K562 (cell line): Measurements from ENCODE around the gene TP73. TPM values are rescaled to one million over a fixed set of nuclear protein-coding genes. Genes with fewer than 3 reads are reported as not detected.

Experiments used
- ARID4B ChIP-seq: sonication (generic); formaldehyde crosslinking; IDR thresholded peaks from 2 replicates; pipeline ENCODE4 v1.8.0; 2022; ENCODE audit warnings: mild to moderate bottlenecking, missing genetic modification reagents
- FOXA3 ChIP-seq, 2 experiments: fragments of 450-650 bp in 1 of 2; sonication (generic) in 1 of 2; formaldehyde crosslinking; IDR thresholded peaks in 1 of 2; conservative IDR thresholded peaks in 1 of 2; 2 replicates each; pipeline versions ENCODE4 v1.4.0 to v1.8.0; 2020 to 2022; ENCODE audit warnings: mild to moderate bottlenecking in 2 of 2, missing genetic modification reagents in 1 of 2
- KLF1 ChIP-seq: fragments of 450-650 bp; IDR thresholded peaks from 2 replicates; pipeline ENCODE4 v1.6.1; 2016; ENCODE audit warnings: missing genetic modification characterization, missing compliant biosample characterization
- SRSF9 ChIP-seq: fragments of 200-400 bp; formaldehyde crosslinking; IDR thresholded peaks from 2 replicates; pipeline ENCODE4 v1.6.1; 2017; ENCODE audit warnings: low read depth, low read length, borderline replicate concordance
- TFAP4 ChIP-seq: sonication (generic); formaldehyde crosslinking; IDR thresholded peaks from 2 replicates; pipeline ENCODE4 v1.8.0; 2022; ENCODE audit warnings: missing genetic modification reagents, mild to moderate bottlenecking, moderate library complexity, borderline replicate concordance
- ZFP36 ChIP-seq: fragments of 150-350 bp; IDR thresholded peaks from 2 replicates; pipeline ENCODE4 v1.6.1; 2018; ENCODE audit warnings: low read length, low read depth; ENCODE audit not compliant: partially characterized antibody
- polyA plus RNA-seq, 8 experiments: library from polyadenylated mRNA; depleted of rRNA in 4 of 8; stranded (reverse) in 5 of 8; unstranded in 3 of 8; fragments of >200 nt; fragmentation: Nextera tagmentation in 2 of 8; fragmentation: Illumina TruSeq in 1 of 8; extraction: Ambion mirVana in 2 of 8; extraction: Trizol in 1 of 8; gene quantifications; 2 replicates each; pipeline versions ENCODE4 v1.2.1 to v1.2.3, GENCODE V29; 2011 to 2014; ENCODE audit warnings: inconsistent platforms in 1 of 8, missing spikeins in 1 of 8
- total RNA-seq, 7 experiments: library from RNA; depleted of rRNA in 6 of 7; stranded (reverse); fragments of >200 nt in 6 of 7; fragmentation: Illumina TruSeq in 2 of 7; extraction: Trizol in 2 of 7; gene quantifications; 2 replicates each; pipeline versions ENCODE4 v1.2.1 to v1.2.3, GENCODE V29; 2011 to 2021; ENCODE audit warnings: low replicate concordance in 1 of 7

TP73 gene
- total and polyA plus RNA-seq, 9 of the 15 experiments (the other 6 are each of a cell fraction or from before 2014, with no cell fraction given): 0.07 to 1.6 (median 0.40) TPM; not detected in 2

- TF ChIP-seq ZFP36 (peak; percentile 65), FOXA3 (CRISPR knock-in tag; conservative IDR thresholded peaks at IDR 0.05 in 1 of 2, IDR thresholded peaks at IDR 0.05 in 1 of 2) (0 out of 4 replicates have a peak, but pooled peaks of 1 of the 2 experiments have one; percentile 30), TFAP4 (CRISPR knock-in tag) (peak; percentile 32; the same call in 1 of the 2 replicates), SRSF9 (no peak), ARID4B (0 out of 2 replicates have a peak, but pooled peaks have one; percentile 36), KLF1 (no peak)
Measured at GRCh38 chr1:3688356-3689137, 36.2 kb downstream of the TP73 start (continued).
